RWPE1 (cell line): ENCODE data around the gene TRIM3.

ENCODE experiments used
- CTCF ChIA-PET: fragments of 350-600 bp; sonication (Branson Sonifier 250); formaldehyde crosslinking; extraction: SDS; loops from one replicate; lab custom pipeline; 2021; lab: Yijun Ruan, JAX
- POLR2A ChIA-PET: fragments of 400-600 bp; formaldehyde crosslinking; extraction: SDS; loops from one replicate; lab custom pipeline; 2020; ENCODE audit warnings: antibody characterized with exemption; ENCODE audit not compliant: low non-redundant PET; lab: Yijun Ruan, JAX
- DNase-seq: peaks from one replicate; pipeline ENCODE4 v3.0.0; 2012; ENCODE audit warnings: low spot score
- H3K27ac ChIP-seq: fragments of 450-650 bp; 2 replicates; pipeline ENCODE4 v1.5.1; 2017
- CTCF ChIP-seq: fragments of 450-650 bp; conservative IDR thresholded peaks from 2 replicates; pipeline ENCODE4 v1.5.1; 2017; ENCODE audit warnings: low read depth, mild to moderate bottlenecking

Gene TRIM3

GRCh38 chr11:6410695-6411430 lies 62.9 kb downstream of the TRIM3 start:
- CTCF ChIA-PET = interaction anchor here (0.5 to 1.4 kb wide), 2 partner anchors 16 to 175 kb away, joined by 3 to 5 read pairs; no protein-coding TSS in a partner anchor
- POLR2A ChIA-PET = no interaction called here
- no peak for TF ChIP-seq CTCF
- DNase-seq = no peak
- H3K27ac ChIP-seq = no peak overlapping the region

GRCh38 chr11:6406370-6406769 lies 67.4 kb downstream of the TRIM3 start:
- ChIA-PET CTCF (interaction anchor here (1.0 kb wide), 1 partner anchor 27 kb away, joined by 4 read pairs; no protein-coding TSS in a partner anchor), POLR2A (no interaction called here)
- no peak for DNase-seq
- H3K27ac ChIP-seq = no peak overlapping the region
- no peak for TF ChIP-seq CTCF

GRCh38 chr11:6405846-6406245 lies 67.9 kb downstream of the TRIM3 start:
- CTCF ChIA-PET = interaction anchor here (1.0 to 1.1 kb wide), 2 partner anchors 27 to 174 kb away, joined by 4 to 5 read pairs; no protein-coding TSS in a partner anchor
- no peak overlapping the region for H3K27ac ChIP-seq
- no peak for DNase-seq
- POLR2A ChIA-PET = no interaction called here
- no peak for TF ChIP-seq CTCF

GRCh38 chr11:6405052-6405667 lies 68.6 kb downstream of the TRIM3 start:
- no peak for DNase-seq
- POLR2A ChIA-PET = no interaction called here
- no peak overlapping the region for H3K27ac ChIP-seq
- TF ChIP-seq CTCF = no peak
- CTCF ChIA-PET = interaction anchor here (1.1 kb wide), 1 partner anchor 175 kb away, joined by 5 read pairs; no protein-coding TSS in a partner anchor

- H3K27ac ChIP-seq = no peak overlapping the region
- POLR2A ChIA-PET = no interaction called here
- TF ChIP-seq CTCF = no peak
- CTCF ChIA-PET = interaction anchor here (0.5 to 1.1 kb wide), 2 partner anchors 34 to 175 kb away, joined by 3 to 5 read pairs; no protein-coding TSS in a partner anchor
- no peak for DNase-seq
Observed at GRCh38 chr11:6404342-6405051, 69.2 kb downstream of the TRIM3 start.

- TF ChIP-seq CTCF = no peak
- H3K27ac ChIP-seq = no peak overlapping the region
- no peak for DNase-seq
- CTCF ChIA-PET = interaction anchor here (0.5 to 1.5 kb wide), 2 partner anchors 24 to 35 kb away, joined by 3 to 4 read pairs; no protein-coding TSS in a partner anchor
- POLR2A ChIA-PET = interaction anchor here (0.5 kb wide), 1 partner anchor 168 kb away, joined by 3 read pairs; no protein-coding TSS in a partner anchor
Observed at GRCh38 chr11:6403539-6403938, 70.2 kb downstream of the TRIM3 start.
